ENCODE measurements around the gene GSG1L2. TPM values are rescaled to one million over a fixed set of nuclear protein-coding genes. Genes with fewer than 3 reads are reported as not detected.

GSG1L2 gene
- polyA plus RNA-seq, 1 donor (not counting 4 experiments of a cell fraction or from before 2014, with no cell fraction given), result not detected

GRCh38 chr17:9816472-9816871 lies 5.4 kb downstream of the GSG1L2 start:
- no peaks in the 10 kb centered on the region for H3K79me2 ChIP-seq (ENCODE audit: control insufficient read depth, insufficient read depth, low read length)
- no peaks in the 10 kb centered on the region for H3K27me3 ChIP-seq (ENCODE audit: control insufficient read depth, extremely low read depth, insufficient read depth, low read length)
- H3K9me3 ChIP-seq (ENCODE audit: control insufficient read depth, low read depth, low read length), result peaks cover 4% of the 10 kb centered on the region
- H3K9me1 ChIP-seq (ENCODE audit: control insufficient read depth, extremely low read depth, insufficient read depth, low read length), result no peaks in the 10 kb centered on the region
- FAIRE-seq (no peak), DNase-seq (ENCODE audit: low read depth, low spot score) (no peak)
- H3K4me3 ChIP-seq (ENCODE audit: control insufficient read depth in 2 of 3, extremely low read depth in 1 of 3, insufficient read depth in 2 of 3, low read depth in 1 of 3, low read length in 3 of 3), result no peak overlapping the region
- H3K9ac ChIP-seq (ENCODE audit: control insufficient read depth, extremely low read depth, insufficient read depth, low read length), result no peak overlapping the region
- H4K20me1 ChIP-seq (ENCODE audit: control insufficient read depth, extremely low read depth, insufficient read depth, low read length), result no peaks in the 10 kb centered on the region
- no peaks in the 10 kb centered on the region for H3K4me1 ChIP-seq (ENCODE audit: control insufficient read depth, extremely low read depth, insufficient read depth, low read length)
- TF ChIP-seq CTCF (optimal IDR thresholded peaks at IDR 0.05 in 1 of 3, IDR thresholded peaks at IDR 0.05 in 1 of 3, conservative IDR thresholded peaks at IDR 0.05 in 1 of 3; ENCODE audit: extremely low read depth in 1 of 3, insufficient read depth in 2 of 3, low read length in 3 of 3), result no peak
- no peaks in the 10 kb centered on the region for H3K36me3 ChIP-seq (ENCODE audit: control insufficient read depth in 2 of 2, extremely low read depth in 1 of 2, insufficient read depth in 2 of 2, low read length in 2 of 2)
- H3K4me2 ChIP-seq (ENCODE audit: control insufficient read depth, extremely low read depth, insufficient read depth, low read depth, low read length), result no peak overlapping the region
- H2AFZ ChIP-seq (ENCODE audit: control insufficient read depth, low read length), result no peak overlapping the region
- dilution Hi-C loops (cut with MboI; ENCODE audit: extremely low pct_ligation_motif_present, low sequenced_read_pairs), result no loop called here
- no peak overlapping the region for H3K27ac ChIP-seq (ENCODE audit: control insufficient read depth, insufficient read depth, low read length)

- dilution Hi-C loops (cut with MboI; ENCODE audit: extremely low pct_ligation_motif_present, low sequenced_read_pairs), result no loop called here
- FAIRE-seq (no peak), DNase-seq (ENCODE audit: low read depth, low spot score) (no peak)
- H3K4me2 ChIP-seq (ENCODE audit: control insufficient read depth, extremely low read depth, insufficient read depth, low read depth, low read length), result no peak overlapping the region
- H3K27ac ChIP-seq (ENCODE audit: control insufficient read depth, insufficient read depth, low read length), result no peak overlapping the region
- H3K9me1 ChIP-seq (ENCODE audit: control insufficient read depth, extremely low read depth, insufficient read depth, low read length), result no peaks in the 10 kb centered on the region
- no peak for TF ChIP-seq EZH2 (IDR thresholded peaks at IDR 0.05; ENCODE audit: low read length)
- no peak for TF ChIP-seq CTCF (optimal IDR thresholded peaks at IDR 0.05 in 1 of 3, IDR thresholded peaks at IDR 0.05 in 1 of 3, conservative IDR thresholded peaks at IDR 0.05 in 1 of 3; ENCODE audit: extremely low read depth in 1 of 3, insufficient read depth in 2 of 3, low read length in 3 of 3)
- no peaks in the 10 kb centered on the region for H3K79me2 ChIP-seq (ENCODE audit: control insufficient read depth, insufficient read depth, low read length)
- no peaks in the 10 kb centered on the region for H4K20me1 ChIP-seq (ENCODE audit: control insufficient read depth, extremely low read depth, insufficient read depth, low read length)
- H3K9me3 ChIP-seq (ENCODE audit: control insufficient read depth, low read depth, low read length), result peaks cover 4% of the 10 kb centered on the region
- no peaks in the 10 kb centered on the region for H3K4me1 ChIP-seq (ENCODE audit: control insufficient read depth, extremely low read depth, insufficient read depth, low read length)
- no peak overlapping the region for H2AFZ ChIP-seq (ENCODE audit: control insufficient read depth, low read length)
- H3K36me3 ChIP-seq (ENCODE audit: control insufficient read depth in 2 of 2, extremely low read depth in 1 of 2, insufficient read depth in 2 of 2, low read length in 2 of 2), result no peaks in the 10 kb centered on the region
- no peak overlapping the region for H3K9ac ChIP-seq (ENCODE audit: control insufficient read depth, extremely low read depth, insufficient read depth, low read length)
- H3K27me3 ChIP-seq (ENCODE audit: control insufficient read depth, extremely low read depth, insufficient read depth, low read length), result no peaks in the 10 kb centered on the region
- no peak overlapping the region for H3K4me3 ChIP-seq (ENCODE audit: control insufficient read depth in 2 of 3, extremely low read depth in 1 of 3, insufficient read depth in 2 of 3, low read depth in 1 of 3, low read length in 3 of 3)
These were observed 7.4 kb downstream of the GSG1L2 start for GRCh38 chr17:9814337-9814945.

Measured in keratinocyte (primary cell).